ENCODE measurements around the gene KCNAB1.

DNA sequence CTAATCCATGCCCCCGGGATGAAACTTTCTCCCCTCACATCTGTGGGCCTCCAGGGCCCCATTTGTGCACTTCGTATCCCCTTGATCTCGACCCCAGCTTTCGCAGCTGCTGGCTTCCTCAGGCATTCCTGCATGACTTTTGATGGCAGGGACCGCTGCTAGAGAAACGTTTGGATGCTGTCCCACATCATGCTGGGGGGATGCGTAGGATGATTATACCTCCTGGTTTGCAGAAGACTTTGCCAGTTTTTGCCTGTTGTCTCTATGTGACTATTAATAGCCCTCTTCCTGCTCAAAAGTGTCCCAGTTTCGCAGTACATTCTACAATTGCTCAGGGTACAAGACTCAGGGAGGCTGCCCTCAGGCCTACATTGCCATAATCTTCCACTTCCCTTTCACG lies 10.4 kb upstream of the KCNAB1 start:
- TF ChIP-seq, protein P1, sequence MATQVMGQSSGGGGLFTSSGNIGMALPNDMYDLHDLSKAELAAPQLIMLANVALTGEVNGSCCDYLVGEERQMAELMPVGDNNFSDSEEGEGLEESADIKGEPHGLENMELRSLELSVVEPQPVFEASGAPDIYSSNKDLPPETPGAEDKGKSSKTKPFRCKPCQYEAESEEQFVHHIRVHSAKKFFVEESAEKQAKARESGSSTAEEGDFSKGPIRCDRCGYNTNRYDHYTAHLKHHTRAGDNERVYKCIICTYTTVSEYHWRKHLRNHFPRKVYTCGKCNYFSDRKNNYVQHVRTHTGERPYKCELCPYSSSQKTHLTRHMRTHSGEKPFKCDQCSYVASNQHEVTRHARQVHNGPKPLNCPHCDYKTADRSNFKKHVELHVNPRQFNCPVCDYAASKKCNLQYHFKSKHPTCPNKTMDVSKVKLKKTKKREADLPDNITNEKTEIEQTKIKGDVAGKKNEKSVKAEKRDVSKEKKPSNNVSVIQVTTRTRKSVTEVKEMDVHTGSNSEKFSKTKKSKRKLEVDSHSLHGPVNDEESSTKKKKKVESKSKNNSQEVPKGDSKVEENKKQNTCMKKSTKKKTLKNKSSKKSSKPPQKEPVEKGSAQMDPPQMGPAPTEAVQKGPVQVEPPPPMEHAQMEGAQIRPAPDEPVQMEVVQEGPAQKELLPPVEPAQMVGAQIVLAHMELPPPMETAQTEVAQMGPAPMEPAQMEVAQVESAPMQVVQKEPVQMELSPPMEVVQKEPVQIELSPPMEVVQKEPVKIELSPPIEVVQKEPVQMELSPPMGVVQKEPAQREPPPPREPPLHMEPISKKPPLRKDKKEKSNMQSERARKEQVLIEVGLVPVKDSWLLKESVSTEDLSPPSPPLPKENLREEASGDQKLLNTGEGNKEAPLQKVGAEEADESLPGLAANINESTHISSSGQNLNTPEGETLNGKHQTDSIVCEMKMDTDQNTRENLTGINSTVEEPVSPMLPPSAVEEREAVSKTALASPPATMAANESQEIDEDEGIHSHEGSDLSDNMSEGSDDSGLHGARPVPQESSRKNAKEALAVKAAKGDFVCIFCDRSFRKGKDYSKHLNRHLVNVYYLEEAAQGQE (IDR thresholded peaks at IDR 0.05), result no peak
- TF ChIP-seq, protein P2, sequence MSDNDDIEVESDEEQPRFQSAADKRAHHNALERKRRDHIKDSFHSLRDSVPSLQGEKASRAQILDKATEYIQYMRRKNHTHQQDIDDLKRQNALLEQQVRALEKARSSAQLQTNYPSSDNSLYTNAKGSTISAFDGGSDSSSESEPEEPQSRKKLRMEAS (IDR thresholded peaks at IDR 0.05), result no peak
- TF ChIP-seq, protein P3, sequence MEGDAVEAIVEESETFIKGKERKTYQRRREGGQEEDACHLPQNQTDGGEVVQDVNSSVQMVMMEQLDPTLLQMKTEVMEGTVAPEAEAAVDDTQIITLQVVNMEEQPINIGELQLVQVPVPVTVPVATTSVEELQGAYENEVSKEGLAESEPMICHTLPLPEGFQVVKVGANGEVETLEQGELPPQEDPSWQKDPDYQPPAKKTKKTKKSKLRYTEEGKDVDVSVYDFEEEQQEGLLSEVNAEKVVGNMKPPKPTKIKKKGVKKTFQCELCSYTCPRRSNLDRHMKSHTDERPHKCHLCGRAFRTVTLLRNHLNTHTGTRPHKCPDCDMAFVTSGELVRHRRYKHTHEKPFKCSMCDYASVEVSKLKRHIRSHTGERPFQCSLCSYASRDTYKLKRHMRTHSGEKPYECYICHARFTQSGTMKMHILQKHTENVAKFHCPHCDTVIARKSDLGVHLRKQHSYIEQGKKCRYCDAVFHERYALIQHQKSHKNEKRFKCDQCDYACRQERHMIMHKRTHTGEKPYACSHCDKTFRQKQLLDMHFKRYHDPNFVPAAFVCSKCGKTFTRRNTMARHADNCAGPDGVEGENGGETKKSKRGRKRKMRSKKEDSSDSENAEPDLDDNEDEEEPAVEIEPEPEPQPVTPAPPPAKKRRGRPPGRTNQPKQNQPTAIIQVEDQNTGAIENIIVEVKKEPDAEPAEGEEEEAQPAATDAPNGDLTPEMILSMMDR (IDR thresholded peaks at IDR 0.05; ENCODE audit: low read depth, low read length, missing input control), result no peak
- TF ChIP-seq FOXA2 (IDR thresholded peaks at IDR 0.05), result no peak
- TF ChIP-seq, protein P4, sequence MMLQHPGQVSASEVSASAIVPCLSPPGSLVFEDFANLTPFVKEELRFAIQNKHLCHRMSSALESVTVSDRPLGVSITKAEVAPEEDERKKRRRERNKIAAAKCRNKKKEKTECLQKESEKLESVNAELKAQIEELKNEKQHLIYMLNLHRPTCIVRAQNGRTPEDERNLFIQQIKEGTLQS (IDR thresholded peaks at IDR 0.05), result no peak

All from liver (tissue), 3 donors.